ENCODE measurements around the gene CDR2L.

- TF ChIP-seq POLR2A (IDR thresholded peaks at IDR 0.05; ENCODE audit: low read depth, low read length) (no peak), PAX5 (IDR thresholded peaks at IDR 0.05; ENCODE audit: insufficient read depth, low read length, severe bottlenecking) (no peak), POLR2AphosphoS5 (IDR thresholded peaks at IDR 0.05; ENCODE audit: low read depth, low read length) (no peak)
Observed at GRCh38 chr17:74956093-74956492, 31.3 kb upstream of the CDR2L start.
